ENCODE results near the gene SMARCA1.

Gene SMARCA1

GRCh38 chrX:129461801-129462456 lies 61.4 kb downstream of the SMARCA1 start:
- no peak for DNase-seq (ENCODE audit: low read depth)

GRCh38 chrX:129452523-129452922 lies 70.8 kb downstream of the SMARCA1 start:
- no peak for DNase-seq (ENCODE audit: low read depth)

DNA sequence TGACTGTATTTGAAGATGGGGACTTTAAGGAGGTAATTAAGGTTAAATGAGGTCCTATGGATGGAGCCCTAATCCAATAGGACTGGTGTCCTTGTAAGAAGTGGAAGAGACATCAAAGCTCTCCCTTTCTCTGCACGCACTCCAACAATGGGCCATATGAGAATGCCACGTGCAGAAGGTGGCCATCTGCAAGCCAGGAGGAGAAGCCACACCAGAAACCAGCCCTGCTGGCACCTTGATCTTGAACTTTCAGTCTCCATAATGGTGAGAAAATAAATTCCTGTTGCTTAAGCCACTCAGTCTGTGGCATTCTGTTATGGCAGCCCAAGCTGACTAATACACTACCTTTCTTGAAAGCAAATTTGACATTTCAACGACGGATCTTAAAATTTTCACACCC lies 73.2 kb downstream of the SMARCA1 start:
- DNase-seq (ENCODE audit: low read depth), result no peak

- no peak for DNase-seq (ENCODE audit: low read depth)
Observed at GRCh38 chrX:129449148-129449547, 74.1 kb downstream of the SMARCA1 start.

DNA sequence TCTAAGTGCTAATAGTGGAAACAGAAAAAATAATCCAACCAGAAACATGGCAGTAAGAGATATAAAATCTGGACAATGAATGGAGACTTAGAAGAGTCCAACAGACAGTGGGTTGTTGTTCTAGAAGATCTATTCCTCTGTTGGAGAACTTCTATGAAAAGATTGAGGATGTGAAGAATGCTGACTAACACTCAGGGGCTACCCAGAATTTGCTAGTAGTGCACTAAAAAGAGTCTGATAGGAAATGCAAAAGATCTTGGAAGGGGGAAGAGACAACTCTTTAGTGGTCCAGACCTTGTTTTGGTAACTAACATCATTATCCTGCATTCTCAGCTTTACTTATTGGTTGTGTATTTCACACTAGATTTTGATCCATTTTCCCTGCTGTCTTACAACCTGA lies 77.9 kb downstream of the SMARCA1 start:
- no peak for DNase-seq (ENCODE audit: low read depth)

DNA sequence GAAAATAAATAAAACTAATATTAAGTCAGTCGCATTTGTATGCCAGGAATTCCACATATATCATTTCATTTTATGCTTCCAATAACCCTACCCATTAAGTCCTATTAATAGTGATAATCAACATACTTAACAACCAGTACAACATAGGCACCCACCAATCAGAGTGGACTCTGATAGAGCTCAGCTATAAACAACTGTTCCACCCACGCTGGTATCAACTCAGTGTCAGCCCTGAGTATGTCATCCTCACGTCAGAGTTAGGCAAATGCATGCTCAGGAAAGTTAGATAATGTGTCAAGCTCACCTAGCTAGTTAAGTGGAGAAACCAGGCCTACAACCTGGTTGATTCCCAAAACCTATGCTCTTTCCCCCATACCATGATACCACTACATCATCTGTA lies 89.3 kb downstream of the SMARCA1 start:
- DNase-seq (ENCODE audit: low read depth), result no peak

DNA sequence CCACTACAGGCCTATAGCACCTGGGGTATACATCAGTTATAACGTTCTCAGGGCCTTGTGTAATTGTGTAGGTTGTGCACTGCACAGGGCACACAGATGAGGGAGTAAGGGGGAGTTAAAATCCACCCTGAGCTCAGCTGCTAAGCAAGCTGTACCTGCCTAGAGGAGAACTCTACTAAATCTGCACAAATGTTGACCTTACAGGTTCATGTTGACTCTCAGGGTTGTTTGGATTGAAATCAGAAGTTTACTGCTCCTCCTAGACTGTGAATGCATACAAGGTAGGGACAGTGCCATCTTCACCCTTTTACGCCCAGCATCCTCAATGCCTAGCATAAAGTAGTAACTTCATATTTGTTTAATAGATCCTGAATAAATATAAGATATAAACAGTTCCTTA lies 89.8 kb downstream of the SMARCA1 start:
- DNase-seq (ENCODE audit: low read depth), result no peak

DNA sequence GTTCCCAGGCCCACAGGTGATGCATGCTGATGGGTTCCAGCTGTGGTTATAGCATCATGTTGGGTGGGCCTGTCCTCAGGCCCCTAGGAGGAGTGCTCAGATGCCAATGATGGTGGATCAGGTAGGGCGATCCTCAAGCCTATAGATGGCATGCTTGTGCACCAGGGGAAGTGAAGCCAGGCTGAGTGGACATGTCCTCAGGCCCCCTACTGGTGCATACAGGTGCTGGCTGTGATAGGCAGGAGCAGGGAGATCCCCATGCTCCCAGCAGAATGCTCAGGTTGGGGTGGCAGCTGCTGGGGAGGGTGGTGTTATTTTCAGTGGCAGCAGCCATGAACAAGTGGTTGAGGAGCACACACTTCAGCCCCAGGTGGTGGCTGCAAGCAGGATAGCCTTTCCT lies 96.0 kb downstream of the SMARCA1 start:
- no peak for DNase-seq (ENCODE audit: low read depth)

- DNase-seq (ENCODE audit: low read depth), result no peak
Observed at GRCh38 chrX:129423191-129423590, 100.1 kb downstream of the SMARCA1 start.

GRCh38 chrX:129404670-129405008 lies 118.7 kb downstream of the SMARCA1 start:
- DNase-seq (ENCODE audit: low read depth), result no peak

DNA sequence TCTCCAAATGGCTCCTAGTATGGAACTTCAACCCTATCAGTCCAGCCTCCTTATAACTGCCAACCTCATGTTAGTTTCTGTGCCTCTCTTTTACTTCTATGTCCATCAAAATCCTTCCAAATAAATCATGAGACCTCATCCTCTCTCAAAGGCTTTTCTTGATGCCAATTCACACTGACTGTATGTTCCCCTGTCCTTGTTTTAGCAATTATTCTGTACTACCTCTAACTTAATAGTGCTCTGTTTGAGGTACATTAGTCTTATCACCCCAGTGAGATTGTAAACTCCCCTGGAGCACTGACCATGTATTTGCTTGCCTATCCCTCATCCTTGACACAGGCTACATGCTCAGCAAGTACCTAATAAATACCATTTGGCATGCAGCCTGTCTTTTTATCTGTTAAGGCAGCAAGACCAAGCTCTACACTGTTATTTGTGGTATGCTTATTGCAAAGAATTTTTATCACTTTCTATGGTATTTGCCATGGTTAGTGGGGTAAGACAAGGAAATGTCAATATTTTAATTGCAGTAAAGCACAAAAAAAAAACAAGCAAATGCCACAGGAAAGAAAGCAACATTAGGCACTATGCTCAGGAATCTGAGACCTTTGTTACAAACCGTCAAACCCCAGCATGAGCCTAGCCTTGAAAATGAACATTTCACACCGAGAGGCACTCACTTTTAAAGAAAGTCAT lies 119.2 kb downstream of the SMARCA1 start:
- DNase-seq (ENCODE audit: low read depth), result no peak

Measured in HS-27A (cell line).